Coronary artery (tissue), 2 donors: Measurements from ENCODE around the gene APLN.

Experiments used
- DNase-seq: peaks from one replicate; pipeline ENCODE4 v3.0.0-alpha.2; 2017; ENCODE audit warnings: low spot score
- H3K27ac ChIP-seq, 2 donors: fragments of 200-600 bp; sonication (generic); one replicate each; pipeline ENCODE4 v1.5.1; 2016 to 2019
- H3K4me3 ChIP-seq: fragments of 200-600 bp; sonication (generic); 2 replicates; pipeline ENCODE4 v1.5.1; 2016; ENCODE audit warnings: mild to moderate bottlenecking, moderate library complexity
- CTCF ChIP-seq: fragments of 200-600 bp; sonication (generic); IDR thresholded peaks from one replicate; pipeline ENCODE4 v1.5.1; 2019; ENCODE audit warnings: antibody characterized with exemption

APLN gene

GRCh38 chrX:129696463-129697155, 41.9 kb upstream of the APLN start:
- TF ChIP-seq CTCF: no peak
- Histone ChIP-seq H3K27ac (no peak overlapping the region), H3K4me3 (no peak overlapping the region)
- DNase-seq: no peak

GRCh38 chrX:129695937-129696336, 41.2 kb upstream of the APLN start:
- H3K4me3 ChIP-seq: no peak overlapping the region
- TF ChIP-seq CTCF: no peak
- no peak overlapping the region for H3K27ac ChIP-seq
- DNase-seq: peak; percentile 26

GRCh38 chrX:129695535-129695934, 40.8 kb upstream of the APLN start:
- peak; percentile 7 for DNase-seq
- no peak for TF ChIP-seq CTCF
- H3K4me3 ChIP-seq: no peak overlapping the region
- no peak overlapping the region for H3K27ac ChIP-seq

- Histone ChIP-seq H3K27ac (no peak overlapping the region), H3K4me3 (no peak overlapping the region)
- DNase-seq: peak; percentile 12
- no peak for TF ChIP-seq CTCF
These were observed 40.0 kb upstream of the APLN start for GRCh38 chrX:129694805-129695204.

GRCh38 chrX:129693354-129693753, 38.6 kb upstream of the APLN start:
- H3K4me3 ChIP-seq: no peak overlapping the region
- TF ChIP-seq CTCF: no peak
- peak; percentile 65 for DNase-seq
- no peak overlapping the region for H3K27ac ChIP-seq

GRCh38 chrX:129690435-129690834, 35.7 kb upstream of the APLN start:
- H3K27ac ChIP-seq: no peak overlapping the region

More at GRCh38 chrX:129690435-129690834, 35.7 kb upstream of the APLN start:
- H3K4me3 ChIP-seq: no peak overlapping the region
- DNase-seq: peak; percentile 55
- no peak for TF ChIP-seq CTCF
